ENCODE results near the gene MED12L. TPM values are rescaled to one million over a fixed set of nuclear protein-coding genes. Genes with fewer than 3 reads are reported as not detected.

Gene MED12L
- polyA plus RNA-seq, 1 of the 3 experiments (the other 2 are of a cell fraction) = 0.03 TPM

DNA sequence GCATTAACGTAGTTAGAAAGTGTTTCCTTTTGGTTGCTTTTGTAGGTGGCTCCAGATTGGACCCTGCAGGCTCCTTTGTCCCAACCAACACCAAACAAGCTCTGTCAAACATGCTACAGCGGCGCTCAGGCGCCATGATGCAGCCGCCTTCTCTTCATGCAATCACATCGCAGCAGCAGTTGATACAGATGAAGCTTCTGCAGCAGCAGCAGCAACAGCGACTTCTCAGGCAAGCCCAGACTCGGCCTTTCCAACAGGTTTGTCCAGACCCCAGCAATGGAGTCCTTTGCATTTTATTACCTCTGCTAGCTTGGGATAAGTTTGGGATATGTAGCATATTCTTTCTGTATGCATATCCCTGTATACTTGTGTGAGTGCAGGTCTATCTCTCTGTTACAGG is 309.1 kb downstream of the MED12L start:
- no peak for DNase-seq
- no peaks in the 10 kb centered on the region for H3F3A ChIP-seq (replicated peaks; ENCODE audit: insufficient read depth)
- no peak for TF ChIP-seq RAD21 (IDR thresholded peaks at IDR 0.05; ENCODE audit: low read length)
- TF ChIP-seq RCOR1 (IDR thresholded peaks at IDR 0.05; ENCODE audit: low read length) = no peak
- no peak for TF ChIP-seq EP300 (IDR thresholded peaks at IDR 0.05; ENCODE audit: borderline replicate concordance in 1 of 2, low read depth in 1 of 2, low read length in 1 of 2)
- TF ChIP-seq, protein P1, sequence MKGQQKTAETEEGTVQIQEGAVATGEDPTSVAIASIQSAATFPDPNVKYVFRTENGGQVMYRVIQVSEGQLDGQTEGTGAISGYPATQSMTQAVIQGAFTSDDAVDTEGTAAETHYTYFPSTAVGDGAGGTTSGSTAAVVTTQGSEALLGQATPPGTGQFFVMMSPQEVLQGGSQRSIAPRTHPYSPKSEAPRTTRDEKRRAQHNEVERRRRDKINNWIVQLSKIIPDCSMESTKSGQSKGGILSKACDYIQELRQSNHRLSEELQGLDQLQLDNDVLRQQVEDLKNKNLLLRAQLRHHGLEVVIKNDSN (IDR thresholded peaks at IDR 0.05; ENCODE audit: borderline replicate concordance, low read depth) = no peak
- no peak for TF ChIP-seq MXI1 (IDR thresholded peaks at IDR 0.05; ENCODE audit: low read depth, low read length)
- TF ChIP-seq, protein P2, sequence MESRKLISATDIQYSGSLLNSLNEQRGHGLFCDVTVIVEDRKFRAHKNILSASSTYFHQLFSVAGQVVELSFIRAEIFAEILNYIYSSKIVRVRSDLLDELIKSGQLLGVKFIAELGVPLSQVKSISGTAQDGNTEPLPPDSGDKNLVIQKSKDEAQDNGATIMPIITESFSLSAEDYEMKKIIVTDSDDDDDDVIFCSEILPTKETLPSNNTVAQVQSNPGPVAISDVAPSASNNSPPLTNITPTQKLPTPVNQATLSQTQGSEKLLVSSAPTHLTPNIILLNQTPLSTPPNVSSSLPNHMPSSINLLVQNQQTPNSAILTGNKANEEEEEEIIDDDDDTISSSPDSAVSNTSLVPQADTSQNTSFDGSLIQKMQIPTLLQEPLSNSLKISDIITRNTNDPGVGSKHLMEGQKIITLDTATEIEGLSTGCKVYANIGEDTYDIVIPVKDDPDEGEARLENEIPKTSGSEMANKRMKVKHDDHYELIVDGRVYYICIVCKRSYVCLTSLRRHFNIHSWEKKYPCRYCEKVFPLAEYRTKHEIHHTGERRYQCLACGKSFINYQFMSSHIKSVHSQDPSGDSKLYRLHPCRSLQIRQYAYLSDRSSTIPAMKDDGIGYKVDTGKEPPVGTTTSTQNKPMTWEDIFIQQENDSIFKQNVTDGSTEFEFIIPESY (IDR thresholded peaks at IDR 0.05; ENCODE audit: borderline replicate concordance, low read depth) = no peak
- TF ChIP-seq, protein P3, sequence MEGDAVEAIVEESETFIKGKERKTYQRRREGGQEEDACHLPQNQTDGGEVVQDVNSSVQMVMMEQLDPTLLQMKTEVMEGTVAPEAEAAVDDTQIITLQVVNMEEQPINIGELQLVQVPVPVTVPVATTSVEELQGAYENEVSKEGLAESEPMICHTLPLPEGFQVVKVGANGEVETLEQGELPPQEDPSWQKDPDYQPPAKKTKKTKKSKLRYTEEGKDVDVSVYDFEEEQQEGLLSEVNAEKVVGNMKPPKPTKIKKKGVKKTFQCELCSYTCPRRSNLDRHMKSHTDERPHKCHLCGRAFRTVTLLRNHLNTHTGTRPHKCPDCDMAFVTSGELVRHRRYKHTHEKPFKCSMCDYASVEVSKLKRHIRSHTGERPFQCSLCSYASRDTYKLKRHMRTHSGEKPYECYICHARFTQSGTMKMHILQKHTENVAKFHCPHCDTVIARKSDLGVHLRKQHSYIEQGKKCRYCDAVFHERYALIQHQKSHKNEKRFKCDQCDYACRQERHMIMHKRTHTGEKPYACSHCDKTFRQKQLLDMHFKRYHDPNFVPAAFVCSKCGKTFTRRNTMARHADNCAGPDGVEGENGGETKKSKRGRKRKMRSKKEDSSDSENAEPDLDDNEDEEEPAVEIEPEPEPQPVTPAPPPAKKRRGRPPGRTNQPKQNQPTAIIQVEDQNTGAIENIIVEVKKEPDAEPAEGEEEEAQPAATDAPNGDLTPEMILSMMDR (IDR thresholded peaks at IDR 0.05) = no peak
- no peak for TF ChIP-seq NRF1 (IDR thresholded peaks at IDR 0.05; ENCODE audit: low read depth, low read length)
- TF ChIP-seq, protein P4, sequence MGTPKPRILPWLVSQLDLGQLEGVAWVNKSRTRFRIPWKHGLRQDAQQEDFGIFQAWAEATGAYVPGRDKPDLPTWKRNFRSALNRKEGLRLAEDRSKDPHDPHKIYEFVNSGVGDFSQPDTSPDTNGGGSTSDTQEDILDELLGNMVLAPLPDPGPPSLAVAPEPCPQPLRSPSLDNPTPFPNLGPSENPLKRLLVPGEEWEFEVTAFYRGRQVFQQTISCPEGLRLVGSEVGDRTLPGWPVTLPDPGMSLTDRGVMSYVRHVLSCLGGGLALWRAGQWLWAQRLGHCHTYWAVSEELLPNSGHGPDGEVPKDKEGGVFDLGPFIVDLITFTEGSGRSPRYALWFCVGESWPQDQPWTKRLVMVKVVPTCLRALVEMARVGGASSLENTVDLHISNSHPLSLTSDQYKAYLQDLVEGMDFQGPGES (IDR thresholded peaks at IDR 0.05; ENCODE audit: low read depth, low read length) = no peak
- no peak for TF ChIP-seq TAF1 (IDR thresholded peaks at IDR 0.05; ENCODE audit: borderline replicate concordance, low read depth, low read length)
- no peak for TF ChIP-seq ELF1 (IDR thresholded peaks at IDR 0.05)
- TF ChIP-seq TCF12 (IDR thresholded peaks at IDR 0.05) = no peak
- no peak for TF ChIP-seq GATA2 (CRISPR knock-in tag; IDR thresholded peaks at IDR 0.05)
- no peaks in the 10 kb centered on the region for H3K9me3 ChIP-seq
- H3K9me2 ChIP-seq = no peaks in the 10 kb centered on the region
- no peaks in the 10 kb centered on the region for H3K36me3 ChIP-seq (replicated peaks in 1 of 2; ENCODE audit: control insufficient read depth in 1 of 2, insufficient read depth in 2 of 2, low read length in 1 of 2)
- H2AFZ ChIP-seq (ENCODE audit: low read depth) = no peak overlapping the region
- H3K9ac ChIP-seq = no peak overlapping the region
- ChIA-PET POLR2A (no interaction called here), CTCF (interaction anchor here (1.3 kb wide), 1 partner anchor 10 kb away, joined by 4 read pairs; the partner anchor contains the start of gene P2RY12)
- no peak overlapping the region for H3K4me3 ChIP-seq (ENCODE audit: low read depth in 2 of 2, low read length in 1 of 2)
- no peaks in the 10 kb centered on the region; a peak in 1 of 4 replicates for H3K4me1 ChIP-seq (ENCODE audit: control insufficient read depth in 1 of 2, insufficient read depth in 2 of 2, low read depth in 1 of 2, low read length in 1 of 2)
- H3K4me2 ChIP-seq = no peak overlapping the region
- no peak overlapping the region for H3K27ac ChIP-seq (ENCODE audit: low read depth in 2 of 2, low read length in 1 of 2)
- 71% methylated on average over 8 of the region's 8 CpGs for WGBS (ENCODE audit: low lambda C conversion rate)
- no peaks in the 10 kb centered on the region for H3K79me2 ChIP-seq (ENCODE audit: insufficient read depth)
- H4K20me1 ChIP-seq (ENCODE audit: insufficient read depth) = no peaks in the 10 kb centered on the region
- no peaks in the 10 kb centered on the region for H3K27me3 ChIP-seq (ENCODE audit: insufficient read depth)

Data from SK-N-SH (cell line).